ENCODE data around the gene ZNF558.
"Not testable (repeated sequence)": the region's sequence is repeated elsewhere in the genome, so short reads cannot be mapped to it uniquely, and the experiment has no call there.

Gene ZNF558

GRCh38 chr19:8794823-8795222 lies 37.3 kb downstream of the ZNF558 start:
- DNase-seq: no peak

GRCh38 chr19:8773587-8773986 lies 58.5 kb downstream of the ZNF558 start:
- DNase-seq: not testable (repeated sequence)

GRCh38 chr19:8769265-8769664 lies 62.8 kb downstream of the ZNF558 start:
- not testable (repeated sequence) for DNase-seq

GRCh38 chr19:8767257-8767656 lies 64.8 kb downstream of the ZNF558 start:
- not testable (repeated sequence) for DNase-seq
